HT-29 (cell line): ENCODE results near the gene CCDC63. TPM values are rescaled to one million over a fixed set of nuclear protein-coding genes. Genes with fewer than 3 reads are reported as not detected.

ENCODE experiments used
- DNase-seq: peaks from one replicate; pipeline ENCODE4 v3.0.0-alpha.2; 2015; ENCODE audit warnings: low spot score
- total RNA-seq: library from RNA; depleted of rRNA; stranded (reverse); fragments of >200 nt; shearing (Covaris generic); gene quantifications from 2 replicates; pipeline ENCODE4 v1.2.3, GENCODE V29; 2014

The CCDC63 gene
- total RNA-seq, 1 experiment from 2014 or later, result not detected

- DNase-seq, result no peak
Measured at GRCh38 chr12:110885152-110885840, 38.5 kb downstream of the CCDC63 start.

GRCh38 chr12:110888256-110888991 lies 41.6 kb downstream of the CCDC63 start:
- no peak for DNase-seq

- no peak for DNase-seq
Measured at GRCh38 chr12:110889361-110889760, 42.6 kb downstream of the CCDC63 start.

GRCh38 chr12:110893956-110894355 lies 47.2 kb downstream of the CCDC63 start:
- no peak for DNase-seq

GRCh38 chr12:110896559-110896958 lies 49.8 kb downstream of the CCDC63 start:
- DNase-seq, result peak; percentile 36

- no peak for DNase-seq
Measured at GRCh38 chr12:110901401-110901800, 54.6 kb downstream of the CCDC63 start.

GRCh38 chr12:110903511-110903910 lies 56.7 kb downstream of the CCDC63 start:
- DNase-seq, result no peak

GRCh38 chr12:110906083-110906482 lies 59.3 kb downstream of the CCDC63 start:
- no peak for DNase-seq

GRCh38 chr12:110906516-110906915 lies 59.7 kb downstream of the CCDC63 start:
- DNase-seq, result no peak

- no peak for DNase-seq
Measured at GRCh38 chr12:110906985-110907384, 60.2 kb downstream of the CCDC63 start.

- DNase-seq, result no peak
Measured at GRCh38 chr12:110907583-110907982, 60.8 kb downstream of the CCDC63 start.

- no peak for DNase-seq
Measured at GRCh38 chr12:110908377-110909152, 61.8 kb downstream of the CCDC63 start.

- no peak for DNase-seq
Measured at GRCh38 chr12:110912263-110912662, 65.5 kb downstream of the CCDC63 start.

GRCh38 chr12:110913119-110914056 lies 66.6 kb downstream of the CCDC63 start:
- no peak for DNase-seq

- no peak for DNase-seq
Measured at GRCh38 chr12:110916295-110916875, 69.6 kb downstream of the CCDC63 start.

GRCh38 chr12:110917467-110917866 lies 70.7 kb downstream of the CCDC63 start:
- peak; percentile 9 for DNase-seq

GRCh38 chr12:110917961-110918360 lies 71.2 kb downstream of the CCDC63 start:
- no peak for DNase-seq

- no peak for DNase-seq
Measured at GRCh38 chr12:110919720-110920119, 72.9 kb downstream of the CCDC63 start.

GRCh38 chr12:110920324-110920910 lies 73.6 kb downstream of the CCDC63 start, which contains the start of gene MYL2:
Gene MYL2 (minus strand): TSS chr12:110920579. CDS start chr12:110920529, 50 bp downstream.
- no peak for DNase-seq

GRCh38 chr12:110921262-110921661 lies 74.5 kb downstream of the CCDC63 start:
- DNase-seq, result no peak
